HCT116 (cell line): ENCODE data around the gene VARS1. TPM values are rescaled to one million over a fixed set of nuclear protein-coding genes. Genes with fewer than 3 reads are reported as not detected.

Experiments
- ATAC-seq: fragments of 200-7000 bp; cut with Tn5 transposase; 2 replicates; pipeline ENCODE4 v1.9.1; 2020; ENCODE audit warnings: mild to moderate bottlenecking, moderate library complexity
- BruUV-seq: library from RNA; stranded (reverse); fragments of 400-500 nt; replicated peaks from 2 replicates; lab custom pipeline; 2021; lab: Mats Ljungman, UMichigan
- CTCF ChIA-PET: fragments of 300-600 bp; sonication (Branson Sonifier 250); formaldehyde crosslinking; loops from one replicate; lab custom pipeline; 2021; ENCODE audit warnings: antibody characterized with exemption; lab: Charles Lee
- POLR2A ChIA-PET: fragments of 300-600, 350-600 bp; sonication (Branson Sonifier 250); formaldehyde crosslinking; loops from one replicate; lab custom pipeline; 2021; ENCODE audit warnings: antibody characterized with exemption; lab: Charles Lee
- RAD21 ChIA-PET, 2 experiments: fragments of 300-600 bp; sonication (Branson Sonifier 250); formaldehyde crosslinking; loops; one replicate each; lab custom pipeline; 2023; ENCODE audit warnings: low total read pairs in 2 of 2; ENCODE audit not compliant: uncharacterized antibody in 2 of 2, unreplicated experiment in 2 of 2, low non-redundant PET in 1 of 2; lab: Charles Lee
- DNase-seq: peaks from one replicate; pipeline ENCODE4 v3.0.0-alpha.2; 2010; ENCODE audit warnings: low read depth, low spot score
- H2AFZ ChIP-seq: fragments of 200-600 bp; shearing (Covaris generic), sonication (generic); 2 replicates; pipeline ENCODE4 v1.6.1; 2017; ENCODE audit warnings: low read depth, mixed run types, mixed read lengths, antibody characterized with exemption, low read length; ENCODE audit not compliant: poor library complexity, severe bottlenecking
- H3K27ac ChIP-seq: 2 replicates; pipeline ENCODE4 v1.5.1; 2012; ENCODE audit warnings: low read depth, low read length
- H3K27me3 ChIP-seq: fragments of 200-600 bp; sonication (generic); 2 replicates; pipeline ENCODE4 v1.6.1; 2016; ENCODE audit warnings: mixed run types, low read length, mixed read lengths; ENCODE audit not compliant: insufficient read depth
- H3K36me3 ChIP-seq, 2 experiments: fragments of 200-500 bp in 1 of 2; fragments of 200-600 bp in 1 of 2; sonication (Bioruptor generic) in 1 of 2; sonication (generic) in 1 of 2; 2 replicates each; pipeline versions ENCODE4 v1.5.1 to v1.6.1; 2014 to 2016; ENCODE audit warnings: low read length in 2 of 2, inconsistent platforms in 1 of 2, mixed read lengths in 1 of 2, mixed run types in 1 of 2; ENCODE audit not compliant: insufficient read depth in 2 of 2, control insufficient read depth in 1 of 2
- H3K4me1 ChIP-seq, 2 experiments: fragments of 200-600 bp in 1 of 2; sonication (generic) in 1 of 2; 2 replicates each; pipeline versions ENCODE4 v1.5.1 to v1.6.1; 2012 to 2017; ENCODE audit warnings: low read length in 2 of 2, inconsistent platforms in 1 of 2, mild to moderate bottlenecking in 1 of 2, mixed read lengths in 1 of 2, mixed run types in 1 of 2, moderate library complexity in 1 of 2; ENCODE audit not compliant: insufficient read depth in 2 of 2, control insufficient read depth in 1 of 2
- H3K4me2 ChIP-seq: fragments of 200-600 bp; sonication (generic); 2 replicates; pipeline ENCODE4 v1.6.1; 2017; ENCODE audit warnings: mixed run types, low read length, mixed read lengths
- H3K4me3 ChIP-seq, 2 experiments: fragments of 200-600 bp in 1 of 2; sonication (generic) in 1 of 2; replicated peaks in 1 of 2; 2 replicates each; pipeline ENCODE4 v1.5.1; 2011 to 2016; ENCODE audit warnings: low read length in 2 of 2, control low read depth in 1 of 2, low read depth in 1 of 2, mild to moderate bottlenecking in 1 of 2, mixed read lengths in 1 of 2, mixed run types in 1 of 2
- H3K79me2 ChIP-seq: fragments of 200-600 bp; sonication (generic); 2 replicates; pipeline ENCODE4 v1.6.1; 2017; ENCODE audit warnings: mild to moderate bottlenecking, mixed run types, low read length, moderate library complexity, mixed read lengths; ENCODE audit not compliant: insufficient read depth
- H3K9ac ChIP-seq: fragments of 200-600 bp; sonication (generic); 2 replicates; pipeline ENCODE4 v1.6.1; 2016; ENCODE audit warnings: low read length, mixed read lengths
- H3K9me2 ChIP-seq: fragments of 200-600 bp; sonication (generic), shearing (Covaris generic); 2 replicates; pipeline ENCODE4 v1.6.1; 2017; ENCODE audit warnings: mixed run types, mild to moderate bottlenecking, moderate library complexity; ENCODE audit not compliant: insufficient read depth
- H3K9me3 ChIP-seq, 2 experiments: fragments of 200-500 bp in 1 of 2; fragments of 200-600 bp in 1 of 2; sonication (Bioruptor generic) in 1 of 2; sonication (generic) in 1 of 2; 2 replicates each; pipeline ENCODE4 v1.6.1; 2014 to 2017; ENCODE audit warnings: low read length in 2 of 2, mixed read lengths in 2 of 2, inconsistent platforms in 1 of 2, low read depth in 1 of 2, mild to moderate bottlenecking in 1 of 2, mixed run types in 1 of 2, moderate library complexity in 1 of 2; ENCODE audit not compliant: control insufficient read depth in 1 of 2, insufficient read depth in 1 of 2
- H4K20me1 ChIP-seq: fragments of 200-600 bp; sonication (generic), shearing (Covaris generic); 2 replicates; pipeline ENCODE4 v1.6.1; 2017; ENCODE audit warnings: mixed run types, mild to moderate bottlenecking, moderate library complexity; ENCODE audit not compliant: insufficient read depth
- ATF3 ChIP-seq: IDR thresholded peaks from 2 replicates; pipeline ENCODE4 v1.6.1; 2012
- CBX3 ChIP-seq: IDR thresholded peaks from 2 replicates; pipeline ENCODE4 v1.6.1; 2012; ENCODE audit warnings: low read depth
- CEBPB ChIP-seq: IDR thresholded peaks from 2 replicates; pipeline ENCODE4 v1.6.1; 2012; ENCODE audit warnings: low read depth
- CTCF ChIP-seq, 3 experiments: fragments of 200-600 bp in 1 of 3; sonication (generic) in 1 of 3; IDR thresholded peaks in 2 of 3; conservative IDR thresholded peaks in 1 of 3; 2 replicates each; pipeline ENCODE4 v1.5.1; 2012 to 2017; ENCODE audit warnings: low read depth in 2 of 3, low read length in 2 of 3, antibody characterized with exemption in 1 of 3, borderline replicate concordance in 1 of 3, control low read depth in 1 of 3, mild to moderate bottlenecking in 1 of 3, mixed read lengths in 1 of 3, mixed run types in 1 of 3, moderate library complexity in 1 of 3; ENCODE audit not compliant: insufficient read depth in 1 of 3
- EZH2 ChIP-seq: fragments of 200-600 bp; sonication (generic); IDR thresholded peaks from 2 replicates; pipeline ENCODE4 v1.6.1; 2017; ENCODE audit warnings: antibody characterized with exemption, mixed run types
- JUND ChIP-seq: IDR thresholded peaks from 2 replicates; pipeline ENCODE4 v1.6.1; 2012
- MAX ChIP-seq: IDR thresholded peaks from 2 replicates; pipeline ENCODE4 v1.6.1; 2012
- POLR2A ChIP-seq: IDR thresholded peaks from 2 replicates; pipeline ENCODE4 v1.7.0; 2011; ENCODE audit warnings: borderline replicate concordance; ENCODE audit not compliant: insufficient read depth, insufficient read length; ENCODE audit errors: extremely low read depth
- RAD21 ChIP-seq: IDR thresholded peaks from 2 replicates; pipeline ENCODE4 v1.6.1; 2012; ENCODE audit warnings: low read depth, mild to moderate bottlenecking
- REST ChIP-seq: IDR thresholded peaks from 2 replicates; pipeline ENCODE4 v1.6.1; 2012; ENCODE audit warnings: low read depth
- SP1 ChIP-seq: IDR thresholded peaks from 2 replicates; pipeline ENCODE4 v1.6.1; 2012; ENCODE audit warnings: low read depth
- SRF ChIP-seq: IDR thresholded peaks from 2 replicates; pipeline ENCODE4 v1.6.1; 2012; ENCODE audit warnings: low read depth
- ZBTB33 ChIP-seq: IDR thresholded peaks from 2 replicates; pipeline ENCODE4 v1.6.1; 2011; ENCODE audit warnings: mild to moderate bottlenecking, low read length, moderate library complexity; ENCODE audit not compliant: insufficient replicate concordance; ENCODE audit errors: extremely low read depth
- ZFX ChIP-seq: fragments of 450-650 bp; IDR thresholded peaks from 2 replicates; pipeline ENCODE4 v1.6.1; 2017
- intact Hi-C: fragments of 100-400 bp; cut with micrococcal nuclease; formaldehyde crosslinking; loops from 2 replicates; pipeline ENCODE4 v1.10.0; 2022
- total RNA-seq: library from RNA; stranded (reverse); gene quantifications from one replicate; pipeline ENCODE4 v1.2.1, GENCODE V29; 2021; ENCODE audit not compliant: unreplicated experiment

VARS1 gene
- total RNA-seq, 1 experiment from 2014 or later, result 254 TPM

GRCh38 chr6:31822036-31822821 is 26.7 kb upstream of the VARS1 start:
- peak overlapping the region; percentile 91 for H3K4me2 ChIP-seq
- intact Hi-C loops, result no loop called here
- DNase-seq (no peak), ATAC-seq (peak; percentile 34)
- TF ChIP-seq SRF (no peak), MAX (no peak), ZBTB33 (no peak), RAD21 (no peak), CBX3 (no peak), SP1 (no peak), EZH2 (no peak), POLR2A (no peak), CTCF (IDR thresholded peaks at IDR 0.05 in 2 of 3, conservative IDR thresholded peaks at IDR 0.05 in 1 of 3; ENCODE audit: borderline replicate concordance in 1 of 3, insufficient read depth in 1 of 3, low read depth in 2 of 3, low read length in 2 of 3) (no peak), ATF3 (no peak), REST (no peak), CEBPB (no peak), JUND (no peak), ZFX (no peak)
- H3K4me3 ChIP-seq, result peak overlapping the region; percentile 58 to 65
- no peak overlapping the region for H2AFZ ChIP-seq
- peaks cover 63 to 73% of the 10 kb centered on the region in 2 experiments for H3K4me1 ChIP-seq
- RAD21 ChIA-PET, result no interaction called here
- no peaks in the 10 kb centered on the region for H3K9me2 ChIP-seq
- CTCF ChIA-PET, result no interaction called here
- no peaks in the 10 kb centered on the region for H3K79me2 ChIP-seq
- no peaks in the 10 kb centered on the region for H3K9me3 ChIP-seq
- H3K27ac ChIP-seq, result peak overlapping the region; percentile 94
- no peaks in the 10 kb centered on the region for H3K36me3 ChIP-seq
- POLR2A ChIA-PET, result interaction anchor here (1.0 to 4.9 kb wide), 3 partner anchors 10 to 83 kb away, joined by 3 to 19 read pairs (median 4); partner anchors contain the start of genes LSM2 and MSH5
- peak overlapping the region; percentile 74 for H3K9ac ChIP-seq
- BruUV-seq, result TSS peak; percentile 94
- H4K20me1 ChIP-seq, result no peaks in the 10 kb centered on the region
- H3K27me3 ChIP-seq, result no peaks in the 10 kb centered on the region
